Activated CD4-positive, alpha-beta T cell treated with anti-CD3 and anti-CD28 coated beads, Interleukin-2, amount 50 U/mL, for 4 hours (primary cell): ENCODE measurements around the gene BRD3.

Experiments
- DNase-seq, 2 experiments: peaks; one replicate each; pipeline ENCODE4 v3.0.0-alpha.2; 2020

Gene BRD3

DNA sequence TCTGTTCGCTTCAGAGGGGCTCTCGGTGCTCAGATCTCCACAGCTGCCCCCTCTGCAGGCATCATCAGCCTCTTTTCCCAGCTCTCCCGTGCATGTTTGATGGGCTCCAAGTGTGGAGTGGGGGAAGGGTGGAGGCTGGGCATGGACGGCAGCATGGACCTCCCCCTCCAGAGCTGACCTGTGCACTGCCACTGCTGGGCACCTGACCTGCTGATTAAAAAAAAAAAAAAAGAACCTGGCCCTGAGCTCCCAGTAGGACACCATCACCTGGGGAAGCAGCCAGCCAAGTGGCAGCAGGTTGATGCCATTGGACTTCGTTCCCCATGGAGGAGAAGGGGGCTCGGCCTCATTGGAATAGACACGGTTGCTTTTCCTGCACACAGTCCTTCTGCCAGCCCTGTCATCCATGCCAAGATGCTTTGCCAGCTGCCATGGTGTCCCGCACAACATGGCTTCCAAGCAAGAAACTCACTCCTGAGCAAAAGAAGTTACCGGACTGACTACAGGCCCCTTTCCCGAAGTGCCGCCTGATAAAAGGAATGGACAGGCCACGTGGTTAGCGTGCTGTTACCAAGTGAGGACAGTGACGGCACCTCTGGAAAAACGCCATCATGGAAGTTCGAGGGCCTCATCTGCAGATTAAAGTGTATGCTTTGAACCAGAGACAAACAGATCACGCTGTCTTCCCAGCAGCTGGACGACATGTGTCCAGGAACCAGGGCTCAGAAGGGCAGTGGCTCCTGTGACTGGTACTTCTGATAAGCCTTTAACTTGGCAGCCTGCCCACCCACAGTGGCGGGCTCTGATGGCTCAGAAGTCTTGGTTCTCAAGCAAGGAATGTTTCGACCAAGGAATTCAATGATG is 57.3 kb downstream of the BRD3 start:
- no peak for DNase-seq

DNA sequence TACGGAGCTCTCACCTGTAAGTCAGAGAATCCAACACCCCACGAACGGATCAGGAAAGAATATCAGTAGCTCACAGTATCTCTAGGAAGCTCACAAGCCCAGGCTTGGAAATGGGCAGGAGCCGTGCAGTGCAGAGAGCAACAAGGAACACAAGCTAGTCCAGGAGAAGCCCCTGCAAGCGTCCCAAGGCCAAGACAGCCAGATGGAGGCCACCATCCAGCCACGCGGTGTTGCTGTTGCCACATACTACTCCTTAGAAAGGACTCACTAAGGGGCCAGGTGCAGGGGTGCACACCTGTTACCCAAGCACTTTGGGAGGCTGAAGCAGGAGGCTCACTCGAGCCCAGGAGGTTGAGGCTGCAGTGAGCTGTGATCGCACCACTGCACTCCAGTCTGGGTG is 60.3 kb downstream of the BRD3 start:
- no peak for DNase-seq

DNA sequence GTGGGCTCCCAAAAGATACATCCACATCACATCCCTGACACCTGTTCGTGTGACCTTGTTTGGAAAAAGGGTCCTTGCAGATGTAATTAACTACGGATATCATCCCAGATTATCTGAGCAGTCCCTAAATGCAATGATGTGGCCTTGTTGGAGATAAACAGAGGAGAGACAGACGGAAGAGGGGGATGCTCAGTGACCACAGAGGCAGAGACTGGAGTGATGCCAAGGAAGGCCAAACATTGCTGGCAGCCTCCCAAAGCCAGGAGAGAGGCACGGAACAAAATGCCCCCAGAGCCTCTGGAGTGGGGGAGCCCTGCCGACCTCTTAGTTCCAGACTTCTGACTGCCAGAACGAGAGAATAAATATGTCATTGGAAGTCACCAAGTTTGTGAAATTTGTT is 60.7 kb downstream of the BRD3 start:
- no peak for DNase-seq

DNA sequence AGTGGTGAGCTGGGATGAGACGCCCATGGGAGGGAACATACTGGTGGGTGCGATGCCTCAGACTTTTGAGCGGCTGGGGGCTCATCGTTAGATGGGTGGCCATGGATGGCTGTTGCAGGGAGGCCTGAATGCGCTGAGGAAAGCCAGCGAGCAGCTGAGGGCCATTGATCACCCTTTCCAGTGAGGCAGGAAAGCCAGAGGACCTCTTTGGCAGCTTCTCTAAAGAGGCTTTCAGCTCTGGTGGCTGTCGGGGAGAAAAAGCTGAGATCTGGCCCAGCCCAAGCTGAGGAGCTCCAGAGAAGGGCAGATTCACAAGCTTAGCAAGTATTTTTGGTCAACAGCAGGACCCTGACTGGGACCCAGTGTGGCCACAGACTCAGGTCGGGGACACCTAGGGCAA is 62.4 kb downstream of the BRD3 start:
- DNase-seq, result no peak

DNA sequence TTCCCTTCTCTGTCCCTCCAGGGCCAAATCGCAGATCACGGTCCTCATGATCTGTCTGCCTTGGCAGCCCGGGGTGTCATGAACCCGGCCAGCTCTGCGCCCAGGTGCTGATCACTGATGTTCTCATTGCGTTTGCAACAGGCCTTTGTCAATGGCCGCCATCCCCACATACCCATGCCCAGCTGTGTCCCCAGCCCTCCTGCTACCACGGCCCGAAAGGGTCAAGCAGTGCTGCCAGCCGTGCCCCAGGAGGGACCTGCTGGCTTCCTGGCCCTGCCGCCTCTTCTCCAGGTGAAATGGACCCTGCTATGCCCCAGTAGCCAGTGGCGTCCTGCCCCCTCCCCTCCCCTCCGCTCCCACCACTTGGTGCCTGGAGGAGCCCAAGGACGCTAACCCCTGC is 62.9 kb downstream of the BRD3 start:
- no peak for DNase-seq

DNA sequence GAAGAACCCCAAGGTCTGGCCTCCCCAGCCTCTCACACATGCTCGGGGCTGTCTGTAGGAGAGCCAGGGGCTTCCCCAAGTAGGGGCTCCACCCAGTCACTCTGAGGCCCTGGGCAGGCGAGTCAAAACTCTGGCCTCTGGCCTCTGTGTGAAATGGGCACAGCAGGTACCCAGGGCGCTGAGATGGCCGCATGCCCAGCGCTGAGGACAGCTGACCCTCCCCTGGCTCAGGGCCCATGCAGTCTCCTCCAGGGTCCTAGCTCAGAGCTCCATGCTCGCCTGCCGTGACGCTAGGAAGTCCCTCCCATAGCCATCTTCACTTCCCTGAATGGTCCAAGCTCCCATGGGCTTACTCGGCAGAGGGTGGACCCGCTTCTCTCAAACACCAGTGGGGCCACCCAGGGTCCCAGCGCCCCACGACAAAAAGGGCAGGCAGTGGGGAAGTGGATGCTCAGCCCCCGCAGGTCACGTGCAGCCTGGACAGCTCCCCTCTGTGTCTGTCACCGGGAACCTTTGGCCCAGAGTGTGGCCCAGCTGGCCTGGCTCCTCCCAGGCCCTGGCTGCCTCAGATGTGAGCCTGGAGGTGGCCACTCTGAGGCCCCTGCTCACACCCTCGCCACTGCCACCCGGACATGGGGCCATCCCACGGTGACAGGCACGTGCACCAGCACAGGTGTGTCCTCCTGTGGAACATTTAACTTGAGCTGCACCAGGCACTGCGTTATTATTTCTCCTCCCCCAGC is 63.5 kb downstream of the BRD3 start:
- no peak for DNase-seq

DNA sequence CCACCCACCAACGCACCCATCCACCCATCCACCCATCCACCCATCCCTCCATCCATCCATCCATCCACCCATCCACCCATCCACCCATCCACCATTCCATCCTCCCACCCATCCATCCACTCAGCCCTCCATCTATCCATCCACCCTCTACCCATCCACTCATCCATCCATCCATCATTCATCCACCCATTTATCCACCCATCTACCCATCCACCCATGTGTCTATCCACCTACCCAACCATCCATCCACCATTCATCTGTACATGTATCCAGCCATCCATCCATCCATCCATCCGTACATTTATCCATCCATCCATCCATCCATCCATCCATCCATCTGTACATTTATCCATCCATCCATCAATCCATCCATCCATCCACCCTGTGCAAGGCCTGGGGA is 64.6 kb downstream of the BRD3 start:
- no peak for DNase-seq

DNA sequence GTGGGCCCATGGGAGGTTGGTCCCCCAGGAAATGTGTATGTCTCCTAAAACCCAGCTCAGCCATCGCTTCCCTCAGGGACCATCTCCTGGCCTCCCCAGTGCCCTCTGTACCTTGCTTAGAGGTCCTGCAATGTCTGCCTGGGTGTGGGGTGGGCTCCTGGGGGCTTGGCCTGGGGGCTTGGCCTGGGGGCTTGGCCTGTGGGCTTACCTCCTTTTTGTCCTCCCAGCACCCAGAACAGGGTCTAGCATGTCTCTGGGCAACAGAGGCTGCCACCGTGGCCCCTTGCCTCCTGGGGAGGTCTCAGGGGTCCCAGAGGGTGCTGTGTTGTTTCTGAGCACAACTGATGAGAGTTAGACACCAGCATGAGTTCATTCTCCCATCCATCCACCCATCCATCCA is 65.0 kb downstream of the BRD3 start:
- DNase-seq, result no peak

DNA sequence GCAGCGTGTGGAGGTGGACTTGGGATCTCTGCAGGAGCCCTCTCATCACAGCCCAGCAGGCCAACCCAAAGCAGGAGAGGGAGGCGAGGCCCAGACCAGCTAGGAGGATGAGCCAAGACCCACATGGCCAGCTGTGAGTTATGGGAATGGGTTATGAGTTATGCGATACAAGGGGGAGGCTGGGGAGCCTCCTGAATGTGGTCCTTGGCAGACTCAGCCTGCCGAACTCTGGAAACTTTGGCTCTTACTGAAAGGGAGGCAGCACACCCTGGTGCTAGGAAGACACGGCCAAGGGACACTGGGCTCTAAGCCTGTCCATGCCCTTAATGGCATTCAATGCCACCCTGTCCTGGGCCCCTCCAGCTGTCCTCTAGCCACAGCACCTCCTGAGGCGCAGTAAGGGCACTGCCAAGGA is 68.0 kb downstream of the BRD3 start:
- no peak for DNase-seq

DNA sequence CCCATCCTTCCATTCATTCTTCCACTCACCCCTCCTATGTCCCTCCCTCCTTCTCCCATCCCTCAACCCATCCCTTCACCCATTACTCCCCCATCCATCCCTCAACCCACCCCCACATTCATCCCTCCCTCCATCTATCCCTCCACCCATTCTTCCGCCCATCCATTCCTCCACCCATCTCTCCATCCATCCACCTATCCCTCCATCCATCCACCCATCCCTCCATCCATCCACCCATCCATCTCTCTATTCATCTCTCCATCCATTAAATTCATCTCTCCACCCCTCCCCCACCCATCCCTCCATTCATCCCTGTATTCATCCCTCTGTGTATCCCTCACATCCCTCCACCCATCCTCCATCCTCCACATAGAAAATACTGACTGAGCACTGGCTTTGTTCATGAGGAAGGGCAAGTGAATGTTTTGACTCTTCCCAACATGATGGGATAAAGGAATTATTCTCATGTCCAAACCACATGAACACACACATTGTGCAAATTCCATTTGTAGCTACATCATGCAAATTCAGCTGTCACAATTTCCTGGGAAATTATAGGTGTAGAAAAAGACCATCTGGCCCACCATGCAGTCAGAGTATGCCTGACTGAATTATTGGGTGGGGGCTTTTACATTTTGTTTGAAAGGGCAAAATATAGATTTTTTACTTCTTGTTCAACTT is 68.8 kb downstream of the BRD3 start:
- no peak for DNase-seq

DNA sequence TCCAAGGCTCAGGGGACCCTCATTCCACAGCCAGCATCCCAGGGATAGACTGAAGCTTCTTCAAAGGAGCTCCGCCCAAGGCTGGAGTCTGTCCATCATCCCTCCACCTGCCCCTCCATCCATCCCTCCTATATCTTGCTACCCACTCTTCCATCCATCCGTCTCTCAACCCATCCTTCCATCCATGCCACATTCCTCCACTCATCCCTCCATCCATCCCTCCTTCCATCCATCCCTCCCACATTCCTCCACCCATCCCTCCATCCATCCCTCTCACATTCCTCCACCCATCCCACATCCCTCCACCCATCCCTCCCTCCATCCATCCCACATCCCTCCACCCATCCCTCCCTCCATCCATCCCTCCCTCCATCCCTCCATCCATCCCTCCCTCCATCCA is 70.2 kb downstream of the BRD3 start:
- no peak for DNase-seq

DNA sequence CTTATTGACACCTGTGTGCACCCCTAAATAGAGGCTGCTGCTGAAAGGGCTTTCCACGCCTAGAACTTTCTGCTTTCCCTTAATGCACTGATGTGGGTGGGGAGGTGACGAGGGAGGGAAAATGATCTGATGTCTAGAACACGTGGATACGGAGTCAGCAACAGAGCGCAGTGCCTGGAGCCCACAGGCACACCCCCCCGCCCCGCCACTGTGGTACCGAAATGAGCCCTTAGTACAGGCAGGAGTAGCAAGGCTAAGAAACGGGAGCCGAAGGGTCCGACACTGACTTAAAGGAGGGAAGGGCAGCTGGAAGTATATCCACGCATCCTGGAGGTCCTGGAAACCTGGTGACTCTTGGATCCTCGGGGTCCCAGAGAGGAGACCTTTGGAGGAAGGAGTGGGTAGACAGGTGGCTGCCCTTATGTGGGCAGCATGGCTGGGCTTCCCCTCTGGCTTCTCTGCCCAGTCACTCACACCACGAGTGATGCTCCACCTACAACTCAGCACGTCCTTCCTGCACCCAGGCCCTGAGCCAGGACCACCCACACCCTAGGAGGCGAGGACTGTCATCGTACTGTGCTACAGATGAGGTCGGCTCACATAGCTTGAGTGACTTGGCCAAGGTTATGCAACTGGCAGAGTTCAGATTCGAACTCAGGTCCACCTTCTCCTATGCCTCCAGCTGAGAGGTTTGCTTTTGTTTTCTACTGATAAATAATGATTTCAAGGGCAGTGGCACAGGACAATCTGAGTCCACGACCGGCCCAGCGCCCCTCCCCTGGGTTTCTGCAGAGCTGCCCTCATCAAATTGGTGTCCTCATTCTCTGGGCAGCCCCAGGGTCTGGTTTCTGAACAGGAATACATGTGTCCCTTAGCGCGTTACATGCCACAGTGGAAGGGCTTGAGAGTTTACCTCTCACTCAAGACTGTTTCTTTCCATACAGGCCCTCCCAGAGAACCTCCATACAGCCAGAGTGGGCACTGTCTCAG is 71.0 kb downstream of the BRD3 start:
- no peak for DNase-seq

DNA sequence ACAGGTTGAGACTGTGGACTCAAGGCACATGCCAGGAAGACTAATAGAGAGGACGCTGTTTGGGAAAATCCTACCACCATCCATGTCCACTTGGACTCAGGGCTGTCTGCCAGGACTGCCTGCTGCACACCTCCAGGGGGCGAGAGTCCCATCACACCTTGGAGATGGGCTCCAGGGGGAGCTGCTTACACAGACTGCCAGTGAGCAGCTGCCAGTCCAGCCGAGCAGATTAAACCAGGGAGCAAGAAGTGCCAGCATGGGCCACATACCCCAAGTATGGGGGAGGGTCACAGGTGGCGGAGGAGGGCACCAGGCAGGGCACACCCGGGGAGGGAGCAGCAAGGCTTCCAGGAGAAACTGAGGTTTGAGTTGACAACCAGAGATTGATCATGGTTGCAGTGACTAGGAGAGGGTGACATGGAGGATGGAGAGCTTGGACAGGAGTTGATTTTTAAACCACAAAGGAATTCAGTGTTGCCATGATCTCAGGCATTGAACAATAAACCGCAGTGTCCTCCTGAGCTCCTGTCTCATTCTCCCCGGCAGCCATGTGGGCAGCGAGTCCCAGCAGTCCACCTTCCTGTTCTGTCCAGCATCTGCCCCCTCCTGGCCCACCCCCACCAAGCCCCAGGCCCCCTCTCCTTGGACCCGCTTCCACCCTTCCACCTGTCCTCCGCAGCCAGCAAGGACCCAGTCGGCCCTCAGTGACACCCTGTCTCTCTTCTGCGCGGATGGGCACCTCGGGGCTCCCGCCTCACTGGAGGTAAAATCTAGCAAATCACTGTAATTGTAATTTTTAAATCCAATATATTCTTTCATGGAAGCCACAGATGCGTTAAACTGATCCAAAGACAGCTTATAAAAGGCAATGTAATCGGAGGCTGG is 72.6 kb downstream of the BRD3 start:
- DNase-seq, result no peak

DNA sequence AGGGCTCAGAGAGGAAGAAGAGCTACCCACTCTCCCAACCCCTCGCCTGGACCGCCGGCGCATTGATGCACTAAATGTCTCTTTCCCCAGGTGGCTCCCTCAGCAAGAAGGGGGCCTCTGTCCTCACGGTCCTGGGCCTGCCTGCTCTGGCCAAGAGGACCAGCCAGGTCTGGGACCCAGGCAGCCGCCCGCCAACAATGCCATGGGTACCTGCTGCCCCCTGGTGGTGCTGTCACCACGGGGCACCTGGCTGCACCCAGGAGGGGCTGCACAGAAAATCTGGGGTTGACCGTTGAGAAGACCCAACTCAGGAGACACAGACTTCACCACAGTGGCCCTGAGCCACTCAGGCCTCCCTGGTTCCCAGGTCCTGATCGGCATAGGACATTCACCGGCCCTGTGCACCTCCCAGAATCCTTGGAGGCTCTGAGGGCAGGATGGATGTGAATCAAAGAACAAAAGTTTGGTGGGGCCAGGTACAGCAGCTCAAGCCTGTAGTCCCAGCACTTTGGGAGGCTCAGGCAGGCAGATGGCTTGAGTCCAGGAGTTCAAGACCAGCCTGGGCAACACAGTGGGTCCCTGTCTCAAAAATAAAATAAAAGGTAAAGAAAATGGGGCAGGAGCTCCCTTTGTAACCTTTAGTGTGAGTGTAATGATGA is 73.3 kb downstream of the BRD3 start:
- DNase-seq, result peak; percentile 64 to 70

DNA sequence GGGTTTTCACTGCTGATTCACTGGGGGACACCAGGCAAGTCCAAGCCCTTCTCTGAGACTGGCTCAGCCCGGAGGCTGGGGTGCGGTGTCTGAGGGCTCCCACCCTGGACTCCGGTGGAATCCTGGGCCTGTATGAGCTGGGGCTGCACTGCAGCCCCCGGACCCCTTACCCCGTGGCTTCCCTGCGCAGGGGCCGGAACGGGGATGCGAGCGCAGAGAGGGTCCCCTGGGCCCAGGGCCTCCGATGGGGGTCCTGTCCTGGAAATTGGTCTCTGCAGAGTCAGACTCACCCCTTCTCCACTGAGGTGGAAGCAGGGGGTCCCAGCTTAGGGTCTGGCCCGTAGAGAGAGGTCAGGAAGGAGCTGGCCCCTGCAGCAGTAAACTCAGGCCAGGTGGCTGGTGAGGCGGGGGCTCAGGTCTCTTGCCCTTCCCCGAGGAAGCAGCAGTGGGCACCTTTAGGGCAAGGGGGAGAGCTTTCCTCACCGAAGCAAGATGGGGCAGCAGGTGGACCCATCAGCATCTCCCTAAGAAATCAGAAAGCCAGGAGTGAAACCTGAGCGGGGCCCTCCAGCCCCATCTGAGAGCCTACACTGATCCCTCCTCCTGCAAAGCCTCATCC is 74.1 kb downstream of the BRD3 start:
- no peak for DNase-seq

DNA sequence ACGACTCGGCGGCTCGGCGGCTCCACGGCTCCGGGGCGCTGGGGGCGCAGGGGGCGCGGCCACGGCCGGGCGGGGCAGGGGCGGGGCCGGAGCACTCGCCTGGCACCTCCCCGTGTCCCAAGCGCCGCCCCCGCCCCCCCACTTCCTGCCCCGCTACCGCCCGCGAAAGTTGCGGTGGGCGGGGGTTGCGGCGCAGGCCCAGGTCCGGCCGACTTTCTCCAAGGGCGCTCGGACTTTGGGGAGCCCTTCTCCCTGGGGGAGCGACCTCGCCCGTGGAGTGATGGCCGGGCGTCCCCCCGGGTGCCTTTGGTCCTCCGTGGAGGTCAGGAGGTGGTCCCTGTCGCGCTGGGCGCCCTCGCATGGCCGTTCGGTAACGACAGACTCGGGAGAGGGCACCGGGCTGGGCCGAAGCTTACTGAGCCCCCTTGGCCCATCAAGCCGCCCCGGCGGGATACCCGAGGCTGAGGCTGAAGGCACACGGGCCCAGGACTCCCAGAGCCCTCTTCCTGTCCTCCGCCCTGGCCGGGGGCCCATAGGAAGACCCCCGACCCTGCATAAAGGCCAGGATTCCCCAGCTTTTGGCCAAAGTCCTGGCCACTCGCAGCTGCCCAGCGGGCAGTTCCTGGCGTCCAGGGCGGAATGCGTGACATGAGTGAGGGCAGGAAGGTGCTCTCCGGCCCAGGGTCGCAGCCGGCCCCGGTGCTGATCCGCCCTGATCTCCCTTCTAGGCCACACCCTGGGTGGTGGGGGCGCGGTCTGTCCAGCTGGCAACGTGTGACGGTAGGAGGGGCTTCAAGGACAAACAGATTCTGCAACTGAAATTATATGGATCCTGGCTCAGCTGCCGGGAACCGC is 74.8 kb downstream of the BRD3 start:
- peak; percentile 65 to 68 for DNase-seq

DNA sequence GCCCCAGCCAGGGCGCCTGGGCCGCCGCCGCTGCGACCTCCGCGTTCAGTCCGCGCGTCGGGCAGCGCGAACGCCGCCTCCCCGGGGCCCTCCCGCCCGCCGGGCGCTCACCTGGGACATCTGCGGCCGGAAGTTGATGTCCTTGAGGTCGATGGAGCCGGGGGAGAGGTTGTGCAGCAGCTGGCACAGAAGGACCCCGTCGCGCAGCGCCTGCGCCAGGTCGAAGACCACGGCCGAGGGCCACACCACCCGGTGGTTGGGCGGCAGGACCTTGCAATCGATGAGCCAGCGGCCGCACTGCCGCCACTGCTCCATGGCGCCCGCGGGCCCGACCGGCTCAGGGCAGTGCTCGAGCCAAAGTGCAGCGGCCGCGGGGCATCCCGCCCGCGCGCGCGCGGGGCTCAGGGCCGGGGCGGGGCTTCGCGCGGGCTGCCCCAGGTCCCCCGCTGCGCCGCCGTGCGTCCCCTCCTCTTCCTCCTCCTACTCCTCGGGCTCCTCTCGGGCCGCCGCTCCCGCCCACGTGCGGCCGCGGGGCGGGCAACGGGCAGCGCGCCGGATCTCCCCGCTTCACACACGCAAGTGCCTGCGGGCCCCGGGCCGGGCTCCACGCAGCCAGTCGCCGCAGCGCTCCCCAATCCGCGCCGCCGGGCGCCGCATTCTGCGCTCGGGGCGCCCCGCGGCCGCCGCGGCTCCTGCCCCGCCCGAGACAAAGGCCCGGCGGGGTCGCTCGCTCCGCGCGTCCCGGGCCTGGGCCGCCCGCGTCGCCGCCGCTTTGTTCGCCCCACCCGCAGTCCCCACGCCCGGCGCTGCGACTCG is 75.7 kb downstream of the BRD3 start, which contains the start of gene VAV2:
Gene VAV2 (minus strand): TSS at position 361 of the 816 bp plus-strand sequence. CDS start 46 bp downstream, at position 315.
- DNase-seq, result peak in 1 of 2 experiments; percentile 10

DNA sequence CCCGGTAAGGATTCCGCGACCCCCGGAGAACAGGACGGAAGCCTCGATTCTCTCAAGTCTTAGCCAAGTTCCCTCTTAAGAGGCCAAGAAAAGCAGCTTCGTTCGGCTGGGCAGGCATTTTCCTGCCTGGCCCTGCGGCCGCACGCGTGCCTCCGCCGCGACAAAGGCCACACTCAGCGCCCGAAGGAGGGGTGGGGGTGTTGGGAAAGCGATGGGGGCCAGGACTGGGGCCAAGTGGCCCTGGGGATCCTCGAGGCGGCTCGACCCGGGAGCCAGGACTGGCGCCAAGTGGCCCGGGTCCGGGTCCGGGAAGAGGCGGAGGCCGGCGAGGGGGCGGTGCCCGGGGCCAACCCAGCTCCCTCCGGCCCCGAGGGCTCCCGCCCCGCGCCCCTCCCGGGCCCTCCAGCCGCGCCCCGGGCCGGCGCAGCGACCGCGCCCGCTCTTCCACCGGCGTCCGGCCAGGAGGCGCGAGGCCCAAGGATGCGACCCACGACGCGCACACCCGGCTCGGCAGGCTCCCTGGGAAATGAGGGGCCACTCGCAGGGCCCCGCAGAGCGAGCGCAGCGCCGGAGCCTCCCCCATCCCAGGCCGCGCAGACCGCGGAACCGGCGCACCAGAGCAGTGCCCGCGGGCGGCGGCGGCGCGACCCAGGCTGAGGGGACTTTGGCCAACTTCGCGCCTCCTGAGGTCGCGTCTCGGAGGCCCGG is 76.5 kb downstream of the BRD3 start:
- DNase-seq, result no peak
